ENCODE results near the gene LRRC56. TPM values are rescaled to one million over a fixed set of nuclear protein-coding genes. Genes with fewer than 3 reads are reported as not detected.

Gene LRRC56
- polyA plus RNA-seq, 3 donors, result 0.09 to 0.68 TPM; not detected in 1

- Histone ChIP-seq H3K4me3 (replicated peaks in 1 of 3; ENCODE audit: low read depth in 2 of 3, low read length in 3 of 3) (peak overlapping the region; percentile 55 to 84 (median 62)), H3K9me3 (replicated peaks in 1 of 2; ENCODE audit: control insufficient read depth in 1 of 2, insufficient read depth in 1 of 2, low read length in 2 of 2) (no peaks in the 10 kb centered on the region), H3K9ac (ENCODE audit: insufficient read depth, low read length, poor library complexity, severe bottlenecking) (peak overlapping the region; percentile 54), H3K27ac (ENCODE audit: low read depth in 1 of 2, low read length in 2 of 2) (no peak overlapping the region), H2AFZ (ENCODE audit: insufficient read depth, low read depth, low read length, poor library complexity, severe bottlenecking) (peak overlapping the region; percentile 65), H3K4me2 (replicated peaks; ENCODE audit: extremely low read depth, low read length, poor library complexity, severe bottlenecking) (peak overlapping the region; percentile 93), H3K4me1 (ENCODE audit: control insufficient read depth in 1 of 2, insufficient read depth in 2 of 2, low read length in 2 of 2) (peaks cover 33 to 37% of the 10 kb centered on the region in 2 donors), H3K79me2 (ENCODE audit: insufficient read depth, low read length) (peaks cover 12% of the 10 kb centered on the region), H4K20me1 (ENCODE audit: insufficient read depth, low read length) (peaks cover 26% of the 10 kb centered on the region), H3K27me3 (ENCODE audit: control insufficient read depth in 2 of 2, insufficient read depth in 2 of 2, low read length in 2 of 2) (peaks cover 0 to 27% of the 10 kb centered on the region in 2 donors), H3K36me3 (replicated peaks in 1 of 2; ENCODE audit: control insufficient read depth in 1 of 2, insufficient read depth in 2 of 2, low read length in 2 of 2) (peaks cover 20 to 23% of the 10 kb centered on the region in 2 donors)
- Mint-ChIP-seq H3K4me3 (peak overlapping the region; percentile 70 to 72), H3K4me1 (peaks cover 11% of the 10 kb centered on the region), H3K9me3 (peaks cover 0 to 4% (median 0%) of the 10 kb centered on the region in 7 donors), H3K27ac (no peak overlapping the region), H3K36me3 (peaks cover 15% of the 10 kb centered on the region in 2 donors), H3K27me3 (ENCODE audit: low read depth in 3 of 3) (peaks cover 15 to 35% (median 20%) of the 10 kb centered on the region in 3 donors)
- WGBS (ENCODE audit: insufficient coverage), result 15% methylated on average over 63 of the region's 66 CpGs
- intact Hi-C loops (cut with micrococcal nuclease), result no loop called here
- TF ChIP-seq CTCF (IDR thresholded peaks at IDR 0.05), result no peak
- DNase-seq, result no peak
Measured at GRCh38 chr11:534396-535209, 2.7 kb upstream of the LRRC56 start.

- H3K27ac ChIP-seq (ENCODE audit: low read depth in 1 of 2, low read length in 2 of 2), result no peak overlapping the region
- WGBS (ENCODE audit: insufficient coverage), result under 1% methylated on average over 36 of the region's 56 CpGs
- peaks cover 0 to 27% of the 10 kb centered on the region in 2 donors for H3K27me3 ChIP-seq (ENCODE audit: control insufficient read depth in 2 of 2, insufficient read depth in 2 of 2, low read length in 2 of 2)
- intact Hi-C loops (cut with micrococcal nuclease), result no loop called here
- peaks cover 26% of the 10 kb centered on the region for H4K20me1 ChIP-seq (ENCODE audit: insufficient read depth, low read length)
- TF ChIP-seq CTCF (IDR thresholded peaks at IDR 0.05), result no peak
- Mint-ChIP-seq H3K36me3 (peaks cover 15% of the 10 kb centered on the region in 2 donors), H3K4me3 (no peak overlapping the region), H3K4me1 (peaks cover 11% of the 10 kb centered on the region), H3K27me3 (ENCODE audit: low read depth in 3 of 3) (peaks cover 15 to 38% (median 20%) of the 10 kb centered on the region in 3 donors), H3K27ac (no peak overlapping the region), H3K9me3 (peaks cover 0 to 4% (median 0%) of the 10 kb centered on the region in 7 donors)
- H3K9me3 ChIP-seq (replicated peaks in 1 of 2; ENCODE audit: control insufficient read depth in 1 of 2, insufficient read depth in 1 of 2, low read length in 2 of 2), result no peaks in the 10 kb centered on the region
- H3K4me1 ChIP-seq (ENCODE audit: control insufficient read depth in 1 of 2, insufficient read depth in 2 of 2, low read length in 2 of 2), result peaks cover 33 to 37% of the 10 kb centered on the region in 2 donors
- DNase-seq, result no peak
- peaks cover 20 to 23% of the 10 kb centered on the region in 2 donors for H3K36me3 ChIP-seq (replicated peaks in 1 of 2; ENCODE audit: control insufficient read depth in 1 of 2, insufficient read depth in 2 of 2, low read length in 2 of 2)
- peak overlapping the region in 2 of 3 experiments; percentile 62 to 84 for H3K4me3 ChIP-seq (replicated peaks in 1 of 3; ENCODE audit: low read depth in 2 of 3, low read length in 3 of 3)
- H2AFZ ChIP-seq (ENCODE audit: insufficient read depth, low read depth, low read length, poor library complexity, severe bottlenecking), result no peak overlapping the region
- H3K9ac ChIP-seq (ENCODE audit: insufficient read depth, low read length, poor library complexity, severe bottlenecking), result peak overlapping the region; percentile 54
- H3K79me2 ChIP-seq (ENCODE audit: insufficient read depth, low read length), result peaks cover 12% of the 10 kb centered on the region
- peak overlapping the region; percentile 93 for H3K4me2 ChIP-seq (replicated peaks; ENCODE audit: extremely low read depth, low read length, poor library complexity, severe bottlenecking)
Measured at GRCh38 chr11:535210-535518, 2.2 kb upstream of the LRRC56 start.
